Subcutaneous preadipocyte (primary cell): ENCODE results near the gene SCYL2. TPM values are rescaled to one million over a fixed set of nuclear protein-coding genes. Genes with fewer than 3 reads are reported as not detected.

ENCODE experiments used
- small RNA-seq: library from RNA; depleted of rRNA; stranded (forward); fragments of <200 nt; gene quantifications from one replicate; pipeline ENCODE3, GENCODE V24; 2012
- total RNA-seq: library from RNA; depleted of rRNA; stranded (reverse); fragments of >200 nt; gene quantifications from 2 replicates; pipeline ENCODE4 v1.2.3, GENCODE V29; 2012

The SCYL2 gene
- 30.5 and 44.6 TPM in 2 replicates for total RNA-seq

GRCh38 chr12:100266835-100267602 lies at the start of gene SCYL2, which contains the start of gene DEPDC4:
SCYL2 (plus strand) TSS chr12:100267177; CDS start chr12:100282971, 15,794 bp downstream.
DEPDC4 (minus strand) TSS chr12:100267079; CDS start chr12:100267076, 3 bp downstream.

GRCh38 chr12:100356644-100357223 lies 89.8 kb downstream of the SCYL2 start, which contains the start of gene SLC17A8:
SLC17A8 (plus strand) TSS chr12:100357074; CDS start chr12:100357392, 318 bp downstream.

Small RNA genes lying within 50 kb of the gene (small RNA-seq; reads per million reads assigned to genes)
- gene RF00019, result not detected

Other genes with a start within 250 kb of the SCYL2 start
- 56.1 and 58.4 TPM in 2 replicates for gene BLTP3B, start 124.3 kb upstream of the SCYL2 start, total RNA-seq
- gene ACTR6, start 66.4 kb upstream of the SCYL2 start, total RNA-seq, result 12.5 and 14.1 TPM in 2 replicates
- 0.73 and 2.2 TPM in 2 replicates for gene DEPDC4, start 98 bp upstream of the SCYL2 start, total RNA-seq
- gene SLC17A8, start 89.9 kb downstream of the SCYL2 start, total RNA-seq, result under 0.01 TPM in 1 of 2 replicates, not detected in the other
- gene NR1H4, start 206.7 kb downstream of the SCYL2 start, total RNA-seq, result not detected in 2 replicates